Ishikawa (cell line): ENCODE data around the gene ZBTB21.
A peak's percentile ranks its signal among the peaks of the same experiment; 100 is the strongest.

Source experiments
- CEBPB ChIP-seq: IDR thresholded peaks from 2 replicates; pipeline ENCODE4 v1.6.1; 2012
- CREB1 ChIP-seq: IDR thresholded peaks from 2 replicates; pipeline ENCODE4 v1.6.1; 2012; ENCODE audit warnings: low read depth
- EGR1 ChIP-seq: IDR thresholded peaks from 2 replicates; pipeline ENCODE4 v1.6.1; 2012
- EP300 ChIP-seq: IDR thresholded peaks from 2 replicates; pipeline ENCODE4 v1.6.1; 2012; ENCODE audit warnings: borderline replicate concordance
- FOXM1 ChIP-seq: IDR thresholded peaks from 2 replicates; pipeline ENCODE4 v1.6.1; 2012; ENCODE audit warnings: low read depth, borderline replicate concordance
- MAX ChIP-seq: IDR thresholded peaks from 2 replicates; pipeline ENCODE4 v1.6.1; 2012
- NFIC ChIP-seq: IDR thresholded peaks from 2 replicates; pipeline ENCODE4 v1.6.1; 2012
- RAD21 ChIP-seq: IDR thresholded peaks from 2 replicates; pipeline ENCODE4 v1.6.1; 2012; ENCODE audit warnings: low read depth
- REST ChIP-seq: IDR thresholded peaks from 2 replicates; pipeline ENCODE4 v1.6.1; 2012; ENCODE audit warnings: low read depth, mild to moderate bottlenecking
- TAF1 ChIP-seq: IDR thresholded peaks from 2 replicates; pipeline ENCODE4 v1.6.1; 2012; ENCODE audit warnings: low read depth, mild to moderate bottlenecking
- TCF12 ChIP-seq: IDR thresholded peaks from 2 replicates; pipeline ENCODE4 v1.6.1; 2012; ENCODE audit warnings: low read depth
- TEAD4 ChIP-seq: IDR thresholded peaks from 2 replicates; pipeline ENCODE4 v1.6.1; 2012
- USF1 ChIP-seq: IDR thresholded peaks from 2 replicates; pipeline ENCODE4 v1.6.1; 2012
- YY1 ChIP-seq: IDR thresholded peaks from 2 replicates; pipeline ENCODE4 v1.6.1; 2012; ENCODE audit warnings: low read depth
- ZBTB7A ChIP-seq: IDR thresholded peaks from 2 replicates; pipeline ENCODE4 v1.6.1; 2012; ENCODE audit warnings: low read depth

ZBTB21 gene

GRCh38 chr21:42009831-42010506 is at the start of gene ZBTB21:
TSS of gene ZBTB21 (minus strand) at chr21:42010360. CDS start at chr21:41994095, 16,265 bp downstream.
- TF ChIP-seq NFIC (no peak), EGR1 (no peak), USF1 (peak; percentile 90), ZBTB7A (no peak), CREB1 (peak; percentile 99), TAF1 (peak; percentile 54), REST (no peak), MAX (peak; percentile 71), YY1 (peak; percentile 85), FOXM1 (no peak)

GRCh38 chr21:42059721-42060120 is 49.6 kb upstream of the ZBTB21 start:
- no peak for TF ChIP-seq TAF1

- no peak for TF ChIP-seq CEBPB
- no peak for TF ChIP-seq ZBTB7A
- no peak for TF ChIP-seq YY1
- no peak for TF ChIP-seq NFIC
- TF ChIP-seq EP300 = no peak
- TF ChIP-seq TAF1 = no peak
- TF ChIP-seq MAX = no peak
- no peak for TF ChIP-seq RAD21
- no peak for TF ChIP-seq TCF12
- TF ChIP-seq TEAD4 = no peak
- TF ChIP-seq EGR1 = no peak
- TF ChIP-seq USF1 = no peak
- TF ChIP-seq CREB1 = no peak
- TF ChIP-seq REST = no peak
- no peak for TF ChIP-seq FOXM1
These were observed 49.0 kb upstream of the ZBTB21 start for GRCh38 chr21:42059141-42059540.

GRCh38 chr21:42058631-42059111 is 48.5 kb upstream of the ZBTB21 start:
- TF ChIP-seq REST (no peak), FOXM1 (no peak), TCF12 (no peak), CREB1 (no peak), RAD21 (no peak), MAX (no peak), YY1 (no peak), EP300 (no peak), CEBPB (no peak), TAF1 (no peak), TEAD4 (no peak), ZBTB7A (no peak), USF1 (no peak), EGR1 (no peak), NFIC (no peak)
